SK-N-SH (cell line): Measurements from ENCODE around the gene CAMSAP1. TPM values are rescaled to one million over a fixed set of nuclear protein-coding genes. Genes with fewer than 3 reads are reported as not detected.

Experiments used
- CTCF ChIA-PET: fragments of 300-600, 350-600 bp; formaldehyde crosslinking; extraction: SDS; loops from one replicate; lab custom pipeline; 2021; lab: Yijun Ruan, JAX
- POLR2A ChIA-PET: fragments of 350-600 bp; sonication (Branson Sonifier 250); formaldehyde crosslinking; extraction: SDS; loops from one replicate; lab custom pipeline; 2020; ENCODE audit warnings: antibody characterized with exemption, inconsistent platforms; lab: Yijun Ruan, JAX
- DNase-seq: peaks from one replicate; pipeline ENCODE4 v3.0.0; 2012
- H2AFZ ChIP-seq: fragments of 200-600 bp; sonication (generic); 2 replicates; pipeline ENCODE4 v1.8.1; 2016; ENCODE audit warnings: antibody characterized with exemption, mild to moderate bottlenecking, low read depth
- H3F3A ChIP-seq: fragments of 200-600 bp; sonication (generic); replicated peaks from 2 replicates; pipeline ENCODE3; 2016; ENCODE audit warnings: antibody characterized with exemption, mild to moderate bottlenecking; ENCODE audit not compliant: insufficient read depth
- H3K27ac ChIP-seq, 2 experiments: fragments of 200-500 bp in 1 of 2; fragments of 200-600 bp in 1 of 2; sonication (Bioruptor generic) in 1 of 2; sonication (generic), shearing (Covaris generic) in 1 of 2; 2 replicates each; pipeline versions ENCODE4 v1.5.1 to v1.6.1; 2014 to 2016; ENCODE audit warnings: low read depth in 2 of 2, inconsistent platforms in 1 of 2, low read length in 1 of 2, mild to moderate bottlenecking in 1 of 2, mixed read lengths in 1 of 2
- H3K27me3 ChIP-seq: fragments of 200-600 bp; sonication (generic), shearing (Covaris generic); 2 replicates; pipeline ENCODE4 v1.6.1; 2016; ENCODE audit warnings: mixed run types; ENCODE audit not compliant: insufficient read depth
- H3K36me3 ChIP-seq, 2 experiments: fragments of 200-500 bp in 1 of 2; fragments of 200-600 bp in 1 of 2; sonication (Bioruptor generic) in 1 of 2; sonication (generic) in 1 of 2; replicated peaks in 1 of 2; 2 replicates each; pipeline versions ENCODE3 to v1.5.1; 2014 to 2016; ENCODE audit warnings: low read length in 1 of 2, mild to moderate bottlenecking in 1 of 2; ENCODE audit not compliant: insufficient read depth in 2 of 2, control insufficient read depth in 1 of 2
- H3K4me1 ChIP-seq, 2 experiments: fragments of 200-500 bp in 1 of 2; fragments of 200-600 bp in 1 of 2; sonication (Bioruptor generic) in 1 of 2; sonication (generic), shearing (Covaris generic) in 1 of 2; 2 replicates each; pipeline versions ENCODE4 v1.5.1 to v1.6.1; 2014 to 2016; ENCODE audit warnings: low read depth in 1 of 2, low read length in 1 of 2, mixed run types in 1 of 2; ENCODE audit not compliant: insufficient read depth in 2 of 2, control insufficient read depth in 1 of 2
- H3K4me2 ChIP-seq: fragments of 200-600 bp; sonication (generic), shearing (Covaris generic); 2 replicates; pipeline ENCODE4 v1.6.1; 2017; ENCODE audit warnings: mixed run types
- H3K4me3 ChIP-seq, 2 experiments: fragments of 200-500 bp in 1 of 2; fragments of 200-600 bp in 1 of 2; sonication (Bioruptor generic) in 1 of 2; sonication (generic), shearing (Covaris generic) in 1 of 2; 2 replicates each; pipeline versions ENCODE4 v1.5.1 to v1.8.1; 2014 to 2016; ENCODE audit warnings: low read depth in 2 of 2, inconsistent platforms in 1 of 2, low read length in 1 of 2, mild to moderate bottlenecking in 1 of 2, mixed read lengths in 1 of 2, moderate library complexity in 1 of 2
- H3K79me2 ChIP-seq: fragments of 200-600 bp; sonication (generic); 2 replicates; pipeline ENCODE4 v1.8.1; 2017; ENCODE audit warnings: mild to moderate bottlenecking; ENCODE audit not compliant: insufficient read depth
- H3K9ac ChIP-seq: fragments of 200-600 bp; sonication (generic); 2 replicates; pipeline ENCODE4 v1.6.1; 2017; ENCODE audit warnings: mixed run types
- H3K9me2 ChIP-seq: fragments of 200-600 bp; sonication (generic); 2 replicates; pipeline ENCODE4 v1.6.1; 2017; ENCODE audit warnings: mixed run types
- H3K9me3 ChIP-seq: fragments of 200-600 bp; sonication (generic); 2 replicates; pipeline ENCODE4 v1.6.1; 2017; ENCODE audit warnings: mixed run types, mild to moderate bottlenecking, moderate library complexity
- H4K20me1 ChIP-seq: fragments of 200-600 bp; sonication (generic); 2 replicates; pipeline ENCODE4 v1.6.1; 2017; ENCODE audit warnings: mild to moderate bottlenecking, mixed run types; ENCODE audit not compliant: insufficient read depth
- CTCF ChIP-seq: fragments of 200-600 bp; sonication (generic); IDR thresholded peaks from 2 replicates; pipeline ENCODE4 v1.6.1; 2017; ENCODE audit warnings: antibody characterized with exemption, mild to moderate bottlenecking, moderate library complexity
- ELF1 ChIP-seq: IDR thresholded peaks from 2 replicates; pipeline ENCODE4 v1.4.0; 2012
- FOXM1 ChIP-seq: IDR thresholded peaks from 2 replicates; pipeline ENCODE4 v1.4.0; 2012; ENCODE audit warnings: low read depth, mild to moderate bottlenecking
- GATA2 ChIP-seq: sonication (generic); formaldehyde crosslinking; IDR thresholded peaks from 2 replicates; pipeline ENCODE4 v1.5.0; 2020; ENCODE audit warnings: mild to moderate bottlenecking, missing genetic modification reagents
- IRF3 ChIP-seq: fragments of 150-350 bp; IDR thresholded peaks from 2 replicates; pipeline ENCODE4 v1.6.1; 2016; ENCODE audit warnings: mild to moderate bottlenecking, low read depth, low read length
- MAX ChIP-seq: IDR thresholded peaks from 2 replicates; pipeline ENCODE4 v1.4.0; 2012; ENCODE audit warnings: low read depth
- MXI1 ChIP-seq: IDR thresholded peaks from 2 replicates; pipeline ENCODE4 v1.6.1; 2012; ENCODE audit warnings: mild to moderate bottlenecking, low read depth, low read length, improper control_type of control experiment
- RXRA ChIP-seq: IDR thresholded peaks from 2 replicates; pipeline ENCODE4 v1.4.0; 2012; ENCODE audit warnings: low read depth, mild to moderate bottlenecking, borderline replicate concordance
- TAF1 ChIP-seq: IDR thresholded peaks from 2 replicates; pipeline ENCODE4 v1.6.1; 2012; ENCODE audit warnings: low read depth, mild to moderate bottlenecking, low read length, moderate library complexity, borderline replicate concordance
- ZBTB33 ChIP-seq: IDR thresholded peaks from 2 replicates; pipeline ENCODE4 v1.4.0; 2012; ENCODE audit warnings: low read depth, borderline replicate concordance
- WGBS: methylation state at CpG from one replicate; pipeline ENCODE4 v1.1.6; 2017; ENCODE audit warnings: low lambda C conversion rate; 5-methylcytosine and 5-hydroxymethylcytosine counted together
- polyA plus RNA-seq, 3 experiments: library from polyadenylated mRNA; depleted of rRNA; stranded (reverse); fragments of >200 nt; gene quantifications; 2 replicates each; pipeline ENCODE4 v1.2.3, GENCODE V29; 2012

CAMSAP1 gene
- polyA plus RNA-seq, 1 of the 3 experiments (the other 2 are of a cell fraction) = 8.9 TPM

GRCh38 chr9:135796784-135797485, 110.4 kb downstream of the CAMSAP1 start:
- Histone ChIP-seq H3K79me2 (no peaks in the 10 kb centered on the region), H3K4me3 (no peak overlapping the region), H3K9me3 (no peaks in the 10 kb centered on the region), H3F3A (no peaks in the 10 kb centered on the region), H3K27ac (no peak overlapping the region), H2AFZ (no peak overlapping the region), H3K4me1 (peaks cover 0 to 6% of the 10 kb centered on the region in 2 experiments; a peak in 1 of 4 replicates), H3K9me2 (no peaks in the 10 kb centered on the region), H3K9ac (no peak overlapping the region), H3K4me2 (no peak overlapping the region), H4K20me1 (no peaks in the 10 kb centered on the region), H3K36me3 (no peaks in the 10 kb centered on the region)
- ChIA-PET POLR2A (no interaction called here), CTCF (interaction anchor here (0.6 to 3.1 kb wide), 25 partner anchors 9 to 1558 kb away, joined by 3 to 23 read pairs (median 3); no protein-coding TSS in a partner anchor)
- peak; percentile 55 for DNase-seq
- WGBS = 36% methylated on average over 18 of the region's 22 CpGs
- TF ChIP-seq GATA2 (CRISPR knock-in tag) (no peak), ELF1 (no peak), RXRA (no peak), ZBTB33 (no peak)
- TF ChIP-seq, all 33 proteins: peak for 0
- no peaks in the 10 kb centered on the region; the same call in 1 of the 2 replicates for H3K27me3 ChIP-seq

GRCh38 chr9:135795391-135795790, 112.0 kb downstream of the CAMSAP1 start:
- Histone ChIP-seq H4K20me1 (no peaks in the 10 kb centered on the region), H3K4me3 (no peak overlapping the region), H3K9ac (no peak overlapping the region), H3K4me2 (no peak overlapping the region), H3K27ac (no peak overlapping the region), H3K9me3 (no peaks in the 10 kb centered on the region), H3K36me3 (no peaks in the 10 kb centered on the region), H2AFZ (no peak overlapping the region), H3K79me2 (no peaks in the 10 kb centered on the region), H3K9me2 (no peaks in the 10 kb centered on the region), H3K4me1 (peaks cover 0 to 6% of the 10 kb centered on the region in 2 experiments; a peak in 1 of 4 replicates), H3F3A (no peaks in the 10 kb centered on the region), H3K27me3 (no peaks in the 10 kb centered on the region)
- POLR2A ChIA-PET = no interaction called here
- CTCF ChIA-PET = interaction anchor here (0.8 to 1.8 kb wide), 2 partner anchors 96 to 290 kb away, joined by 3 to 4 read pairs; no protein-coding TSS in a partner anchor
- no peak for DNase-seq
- WGBS = 75% methylated on average over 4 of the region's 4 CpGs
- TF ChIP-seq MXI1 (no peak), IRF3 (no peak), FOXM1 (no peak), CTCF (no peak), TAF1 (no peak), MAX (no peak)
